Activated T-cell treated with anti-CD3 and anti-CD28 coated beads for 4 hours (primary cell): Measurements from ENCODE around the gene FTSJ1.
A peak's percentile ranks its signal among the peaks of the same experiment; 100 is the strongest.
"Not testable (repeated sequence)": the region's sequence is repeated elsewhere in the genome, so short reads cannot be mapped to it uniquely, and the experiment has no call there.

ENCODE experiments used
- DNase-seq: peaks from one replicate; pipeline ENCODE4 v3.0.0-alpha.2; 2020

The FTSJ1 gene

GRCh38 chrX:48504261-48504660, 28.3 kb downstream of the FTSJ1 start:
- no peak for DNase-seq

DNA sequence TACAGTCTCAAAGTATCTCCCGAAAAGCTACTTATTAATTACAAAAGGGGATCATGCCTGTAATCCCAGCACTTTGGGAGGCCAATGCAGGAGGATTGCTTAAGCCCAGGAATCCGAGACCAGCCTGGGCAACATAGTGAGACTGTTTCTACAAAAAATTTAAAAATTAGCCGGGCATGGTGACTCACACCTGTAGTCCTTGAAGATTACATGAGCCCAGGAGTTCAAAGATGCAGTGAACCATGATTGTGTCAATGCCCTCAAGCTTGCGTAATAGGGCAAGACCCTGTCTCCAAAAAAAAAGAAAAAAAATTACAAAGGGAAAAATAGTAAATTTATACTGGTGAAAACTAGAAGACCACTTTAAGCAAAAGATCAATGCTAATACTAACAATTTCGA, 29.5 kb downstream of the FTSJ1 start:
- DNase-seq = no peak

DNA sequence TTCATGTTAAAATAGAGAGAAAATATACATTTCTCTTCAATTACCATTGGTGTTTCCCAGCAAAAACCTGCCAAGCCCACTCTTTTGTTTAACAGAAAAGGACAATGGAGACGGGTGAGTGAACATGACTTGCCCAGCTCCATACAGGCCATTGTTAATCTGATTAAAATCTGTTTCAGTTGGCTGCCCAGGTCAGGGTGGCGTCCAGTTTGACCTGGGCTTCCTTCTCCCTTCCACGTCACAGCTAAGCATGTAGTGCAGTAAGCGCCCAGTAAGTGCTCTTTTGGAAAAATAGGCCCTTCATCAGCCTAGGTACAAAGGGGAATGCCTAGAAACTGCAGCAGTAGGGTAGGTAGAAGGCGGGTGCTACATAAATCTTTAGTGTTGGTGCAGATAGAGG, 31.2 kb downstream of the FTSJ1 start:
- no peak for DNase-seq

GRCh38 chrX:48508400-48509244, 32.6 kb downstream of the FTSJ1 start, which contains the start of gene PORCN:
TSS of gene PORCN (plus strand) at chrX:48508992. CDS start at chrX:48509821, 829 bp downstream.
- DNase-seq = peak; percentile 67

- no peak for DNase-seq
These were observed 33.2 kb downstream of the FTSJ1 start for GRCh38 chrX:48509245-48509590.

GRCh38 chrX:48509619-48510018, 33.6 kb downstream of the FTSJ1 start:
- no peak for DNase-seq

GRCh38 chrX:48511560-48511959, 35.6 kb downstream of the FTSJ1 start:
- DNase-seq = no peak

DNA sequence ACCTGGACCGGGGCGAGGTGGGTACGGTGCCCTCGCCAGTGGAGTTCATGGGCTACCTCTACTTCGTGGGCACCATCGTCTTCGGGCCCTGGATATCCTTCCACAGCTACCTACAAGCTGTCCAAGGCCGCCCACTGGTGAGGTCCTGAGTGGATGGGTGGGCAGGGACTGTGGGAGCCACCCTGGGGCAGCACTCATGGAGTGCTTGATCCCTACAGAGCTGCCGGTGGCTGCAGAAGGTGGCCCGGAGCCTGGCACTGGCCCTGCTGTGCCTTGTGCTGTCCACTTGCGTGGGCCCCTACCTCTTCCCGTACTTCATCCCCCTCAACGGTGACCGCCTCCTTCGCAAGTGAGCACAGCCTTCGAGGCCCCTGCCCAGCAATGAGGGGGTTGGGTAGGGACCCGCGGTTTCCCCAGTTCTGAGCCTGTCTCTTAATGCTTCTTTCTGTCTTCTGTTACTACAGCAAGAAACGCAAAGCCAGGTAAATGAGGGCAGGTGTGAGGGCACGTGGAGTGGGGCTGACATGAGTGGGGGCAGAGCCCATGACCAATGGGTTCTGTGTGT, 36.5 kb downstream of the FTSJ1 start:
- DNase-seq = no peak

GRCh38 chrX:48513670-48514069, 37.7 kb downstream of the FTSJ1 start:
- no peak for DNase-seq

GRCh38 chrX:48514126-48514806, 38.3 kb downstream of the FTSJ1 start:
- DNase-seq = no peak

- DNase-seq = no peak
These were observed 39.0 kb downstream of the FTSJ1 start for GRCh38 chrX:48514868-48515460.

DNA sequence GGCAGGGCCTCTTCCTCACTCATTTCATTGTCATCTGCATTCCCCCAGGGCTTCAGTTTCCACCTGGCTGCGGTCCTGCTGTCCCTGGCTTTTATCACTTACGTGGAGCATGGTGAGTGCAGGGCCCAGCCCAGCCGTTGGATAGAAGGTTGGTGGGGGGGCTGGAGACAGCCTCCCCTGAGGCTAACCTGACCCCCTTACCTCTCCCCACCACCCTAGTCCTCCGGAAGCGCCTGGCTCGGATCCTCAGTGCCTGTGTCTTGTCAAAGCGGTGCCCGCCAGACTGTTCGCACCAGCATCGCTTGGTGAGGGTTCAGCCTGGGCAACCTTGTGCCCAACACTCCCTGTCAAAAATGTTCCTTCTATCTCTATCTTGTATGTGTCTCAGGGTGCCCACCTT, 39.8 kb downstream of the FTSJ1 start:
- no peak for DNase-seq

DNA sequence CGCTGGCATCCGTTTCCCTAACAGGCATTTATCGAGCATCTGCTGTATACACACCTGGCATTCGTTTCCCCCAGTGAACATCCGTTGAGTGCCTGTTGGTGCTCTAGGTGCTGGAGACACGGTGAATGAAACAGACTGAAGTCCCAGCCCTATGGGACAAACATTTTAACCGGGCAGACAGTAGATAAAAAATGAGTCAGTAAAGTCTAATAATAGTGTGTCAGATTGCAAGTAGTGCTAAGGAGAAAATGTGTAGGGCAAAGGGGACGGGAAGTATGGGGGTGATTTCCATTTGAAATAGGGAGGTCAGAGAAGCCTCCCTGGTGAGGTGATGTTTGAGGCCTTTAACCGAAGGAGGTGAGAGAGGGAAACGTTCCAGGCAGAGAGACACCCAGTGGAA, 40.3 kb downstream of the FTSJ1 start:
- DNase-seq = no peak

DNA sequence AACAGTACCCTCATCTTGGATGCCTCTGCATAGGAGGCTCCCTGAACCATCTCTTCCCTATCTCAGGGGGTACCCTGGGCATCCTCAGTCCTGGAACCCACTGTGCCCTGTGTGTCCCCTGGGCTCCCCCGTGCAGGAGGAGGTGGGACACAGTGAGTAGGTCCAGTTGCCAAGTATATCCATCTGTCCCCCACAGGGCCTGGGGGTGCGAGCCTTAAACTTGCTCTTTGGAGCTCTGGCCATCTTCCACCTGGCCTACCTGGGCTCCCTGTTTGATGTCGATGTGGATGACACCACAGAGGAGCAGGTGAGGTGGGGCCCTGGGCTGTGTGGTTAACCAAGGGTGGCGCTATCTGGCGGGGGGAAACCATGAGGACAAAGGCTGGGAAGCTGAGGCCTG, 41.0 kb downstream of the FTSJ1 start:
- DNase-seq = no peak

DNA sequence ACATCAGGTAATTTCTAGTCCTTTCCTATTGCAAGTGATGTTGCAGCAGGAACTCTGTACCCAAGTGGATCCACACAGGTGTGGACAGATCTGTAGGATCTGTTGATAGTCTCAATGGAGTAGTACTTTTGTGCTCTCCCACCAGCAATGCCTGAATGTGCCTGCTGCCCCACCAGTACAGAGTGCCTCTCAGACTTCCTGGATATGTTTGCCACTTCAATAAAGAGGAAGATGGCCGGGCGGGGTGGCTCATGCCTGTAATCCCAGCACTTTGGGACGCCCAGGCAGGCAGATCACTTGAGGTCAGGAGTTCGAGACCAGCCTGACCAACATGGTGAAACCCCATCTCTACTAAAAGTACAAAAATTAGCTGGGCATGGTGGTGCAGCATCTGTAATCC, 43.5 kb downstream of the FTSJ1 start:
- DNase-seq = not testable (repeated sequence)

DNA sequence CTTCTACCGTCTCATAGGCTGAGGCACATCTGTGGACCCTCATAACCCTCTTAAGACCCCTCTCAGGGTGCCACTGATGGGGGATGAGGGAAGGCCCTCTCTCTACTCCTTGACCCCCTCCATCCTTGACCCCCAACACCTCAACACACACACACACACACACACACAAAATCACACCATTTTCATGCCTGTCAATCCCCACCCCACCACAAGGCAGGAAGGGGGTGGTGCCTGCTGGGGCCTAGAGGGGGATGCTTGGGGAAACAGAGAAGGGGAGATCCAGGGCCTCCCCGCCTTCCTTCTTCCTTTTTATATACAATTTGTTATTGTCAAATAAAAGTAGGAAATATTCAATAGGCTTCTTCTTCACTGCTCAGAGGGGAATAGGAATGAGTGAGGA, 44.5 kb downstream of the FTSJ1 start:
- DNase-seq = no peak

DNA sequence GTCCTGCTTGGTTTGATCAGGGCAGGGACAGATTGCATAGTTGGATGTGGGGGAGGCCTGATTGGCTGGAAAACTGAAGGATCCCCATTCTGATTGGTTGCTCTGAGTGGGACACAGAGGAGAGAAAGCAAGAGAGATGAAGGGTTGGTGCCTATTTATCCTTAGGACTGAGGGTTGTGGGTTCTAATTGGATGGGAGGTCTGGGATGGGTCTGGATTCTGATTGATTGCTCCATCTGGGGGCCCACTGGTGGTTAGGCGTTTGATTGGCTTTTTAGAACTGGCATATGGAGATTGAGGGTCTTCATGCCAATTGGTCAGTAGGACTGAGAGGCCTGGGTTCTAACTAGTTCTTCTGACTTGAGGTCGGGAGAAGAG, 45.0 kb downstream of the FTSJ1 start:
- no peak for DNase-seq

GRCh38 chrX:48521353-48522243, 45.6 kb downstream of the FTSJ1 start, which contains the start of gene EBP:
TSS of gene EBP (plus strand) at chrX:48521808. CDS start at chrX:48523772, 1,964 bp downstream.
- DNase-seq = peak; percentile 86

DNA sequence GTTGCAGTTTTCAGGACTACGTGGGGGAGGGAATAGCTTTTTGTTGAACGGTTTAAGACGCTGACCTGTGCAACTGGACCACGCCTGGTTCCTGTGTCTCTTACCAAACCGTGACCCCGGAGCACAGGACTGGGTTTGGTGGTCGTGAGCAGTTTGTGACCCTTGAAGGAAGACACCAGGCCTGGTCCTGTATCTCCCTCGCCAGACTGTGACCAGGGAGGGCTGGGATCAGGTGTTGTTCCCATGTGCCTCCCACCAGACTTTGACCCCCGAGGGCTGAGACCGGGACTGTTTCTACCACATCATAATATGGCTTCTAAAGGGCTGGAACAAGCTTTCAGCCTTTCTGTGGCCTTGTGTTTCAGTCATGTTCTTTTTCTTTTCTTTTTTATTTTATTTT, 46.3 kb downstream of the FTSJ1 start:
- DNase-seq = no peak

- DNase-seq = no peak
These were observed 47.7 kb downstream of the FTSJ1 start for GRCh38 chrX:48523682-48524081.

DNA sequence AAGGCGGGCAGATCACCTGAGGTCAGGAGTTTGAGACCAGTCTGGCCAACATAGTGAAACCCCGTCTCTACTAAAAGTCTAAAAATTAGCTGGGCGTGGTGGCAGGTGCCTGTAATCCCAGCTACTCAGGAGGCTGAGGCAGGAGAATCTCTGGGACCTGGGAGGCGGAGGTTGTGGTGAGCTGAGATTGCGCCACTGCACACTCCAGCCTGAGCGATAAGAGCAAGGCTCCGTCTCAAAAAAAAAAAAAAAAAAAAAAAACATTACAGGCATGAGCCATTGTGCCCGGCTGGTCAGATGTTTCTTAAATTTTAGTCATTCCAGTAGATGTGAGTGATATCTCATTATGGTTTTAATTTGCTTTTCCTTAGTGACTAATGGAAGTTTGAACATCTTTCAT, 49.9 kb downstream of the FTSJ1 start:
- not testable (repeated sequence) for DNase-seq

GRCh38 chrX:48530736-48531135, 54.7 kb downstream of the FTSJ1 start:
- no peak for DNase-seq
